ENCODE results near the gene KPNA4. TPM values are rescaled to one million over a fixed set of nuclear protein-coding genes. Genes with fewer than 3 reads are reported as not detected.

The KPNA4 gene
- polyA plus RNA-seq, 3 donors = 4.4 to 14.7 (median 4.5) TPM

- intact Hi-C loops (cut with micrococcal nuclease) = no loop called here
- H3K9me3 Mint-ChIP-seq = peaks cover 13 to 72% (median 44%) of the 10 kb centered on the region in 7 donors
- no peaks in the 10 kb centered on the region for H3K36me3 Mint-ChIP-seq
- Histone ChIP-seq H3K36me3 (replicated peaks in 1 of 2; ENCODE audit: control insufficient read depth in 1 of 2, insufficient read depth in 2 of 2, low read length in 2 of 2) (no peaks in the 10 kb centered on the region), H2AFZ (ENCODE audit: insufficient read depth, low read depth, low read length, poor library complexity, severe bottlenecking) (no peak overlapping the region), H4K20me1 (ENCODE audit: insufficient read depth, low read length) (no peaks in the 10 kb centered on the region), H3K27me3 (ENCODE audit: control insufficient read depth in 2 of 2, insufficient read depth in 2 of 2, low read length in 2 of 2) (no peaks in the 10 kb centered on the region), H3K9me3 (replicated peaks in 1 of 2; ENCODE audit: control insufficient read depth in 1 of 2, insufficient read depth in 1 of 2, low read length in 2 of 2) (peaks cover 8 to 20% of the 10 kb centered on the region in 2 donors), H3K27ac (ENCODE audit: low read depth in 1 of 2, low read length in 2 of 2) (no peak overlapping the region), H3K79me2 (ENCODE audit: insufficient read depth, low read length) (no peaks in the 10 kb centered on the region), H3K9ac (ENCODE audit: insufficient read depth, low read length, poor library complexity, severe bottlenecking) (no peak overlapping the region), H3K4me2 (replicated peaks; ENCODE audit: extremely low read depth, low read length, poor library complexity, severe bottlenecking) (no peak overlapping the region), H3K4me1 (ENCODE audit: control insufficient read depth in 1 of 2, insufficient read depth in 2 of 2, low read length in 2 of 2) (no peaks in the 10 kb centered on the region), H3K4me3 (replicated peaks in 1 of 3; ENCODE audit: low read depth in 2 of 3, low read length in 3 of 3) (no peak overlapping the region)
- H3K4me3 Mint-ChIP-seq = no peak overlapping the region
- no peak for TF ChIP-seq CTCF (IDR thresholded peaks at IDR 0.05)
- no peak for DNase-seq
- H3K27ac Mint-ChIP-seq = no peak overlapping the region
- WGBS (ENCODE audit: insufficient coverage) = no CpG with 5 or more reads among the region's 1 CpG
- no peaks in the 10 kb centered on the region for H3K4me1 Mint-ChIP-seq
- peaks cover 2 to 8% (median 3%) of the 10 kb centered on the region in 3 donors for H3K27me3 Mint-ChIP-seq (ENCODE audit: low read depth in 3 of 3)
Observed at GRCh38 chr3:160587105-160587504, 21.7 kb upstream of the KPNA4 start.

GRCh38 chr3:160586679-160587078 is 21.3 kb upstream of the KPNA4 start:
- WGBS (ENCODE audit: insufficient coverage) = no CpG with 5 or more reads among the region's 3 CpGs
- no peaks in the 10 kb centered on the region for H3K4me1 Mint-ChIP-seq
- Histone ChIP-seq H3K9ac (ENCODE audit: insufficient read depth, low read length, poor library complexity, severe bottlenecking) (no peak overlapping the region), H4K20me1 (ENCODE audit: insufficient read depth, low read length) (no peaks in the 10 kb centered on the region), H2AFZ (ENCODE audit: insufficient read depth, low read depth, low read length, poor library complexity, severe bottlenecking) (no peak overlapping the region), H3K79me2 (ENCODE audit: insufficient read depth, low read length) (no peaks in the 10 kb centered on the region), H3K4me3 (replicated peaks in 1 of 3; ENCODE audit: low read depth in 2 of 3, low read length in 3 of 3) (no peak overlapping the region), H3K27ac (ENCODE audit: low read depth in 1 of 2, low read length in 2 of 2) (no peak overlapping the region), H3K9me3 (replicated peaks in 1 of 2; ENCODE audit: control insufficient read depth in 1 of 2, insufficient read depth in 1 of 2, low read length in 2 of 2) (peaks cover 12 to 20% of the 10 kb centered on the region in 2 donors), H3K4me1 (ENCODE audit: control insufficient read depth in 1 of 2, insufficient read depth in 2 of 2, low read length in 2 of 2) (no peaks in the 10 kb centered on the region), H3K4me2 (replicated peaks; ENCODE audit: extremely low read depth, low read length, poor library complexity, severe bottlenecking) (no peak overlapping the region), H3K36me3 (replicated peaks in 1 of 2; ENCODE audit: control insufficient read depth in 1 of 2, insufficient read depth in 2 of 2, low read length in 2 of 2) (no peaks in the 10 kb centered on the region), H3K27me3 (ENCODE audit: control insufficient read depth in 2 of 2, insufficient read depth in 2 of 2, low read length in 2 of 2) (no peaks in the 10 kb centered on the region)
- DNase-seq = no peak
- no peaks in the 10 kb centered on the region for H3K36me3 Mint-ChIP-seq
- peaks cover 3 to 8% (median 4%) of the 10 kb centered on the region in 3 donors for H3K27me3 Mint-ChIP-seq (ENCODE audit: low read depth in 3 of 3)
- intact Hi-C loops (cut with micrococcal nuclease) = no loop called here
- H3K27ac Mint-ChIP-seq = no peak overlapping the region
- H3K9me3 Mint-ChIP-seq = peaks cover 16 to 75% (median 47%) of the 10 kb centered on the region in 7 donors
- H3K4me3 Mint-ChIP-seq = no peak overlapping the region
- no peak for TF ChIP-seq CTCF (IDR thresholded peaks at IDR 0.05)

Data from CD14-positive monocyte (primary cell).